RCC 7860 (cell line): ENCODE data around the gene PTPN14.

Experiments
- DNase-seq: peaks from one replicate; pipeline ENCODE4 v3.0.0-alpha.2; 2015; ENCODE audit warnings: low spot score
- FAIRE-seq: peaks from 2 replicates; lab custom pipeline; 2012; peaks lifted over from hg19 to GRCh38; lab: Jason Lieb, UNC

The PTPN14 gene

DNA sequence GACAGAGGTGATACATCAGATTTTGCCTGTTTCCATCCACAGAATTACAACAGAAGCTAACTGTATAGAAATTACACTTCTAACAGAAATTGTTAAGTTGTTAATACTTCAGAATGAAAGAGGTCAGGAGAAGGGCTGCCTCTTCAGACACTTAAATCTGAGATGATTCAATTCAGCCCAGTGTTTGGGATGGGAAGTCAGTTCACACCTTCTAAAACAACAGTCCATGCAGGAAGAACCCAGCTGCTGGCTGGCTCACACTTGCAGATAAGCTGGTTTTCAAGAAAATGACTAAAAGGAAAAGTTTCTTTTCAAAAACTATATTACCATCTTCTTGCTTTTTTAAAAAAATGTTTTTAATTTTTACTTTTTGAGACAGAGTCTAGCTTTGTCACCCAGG, 138.1 kb downstream of the PTPN14 start:
- FAIRE-seq (no peak), DNase-seq (no peak)

DNA sequence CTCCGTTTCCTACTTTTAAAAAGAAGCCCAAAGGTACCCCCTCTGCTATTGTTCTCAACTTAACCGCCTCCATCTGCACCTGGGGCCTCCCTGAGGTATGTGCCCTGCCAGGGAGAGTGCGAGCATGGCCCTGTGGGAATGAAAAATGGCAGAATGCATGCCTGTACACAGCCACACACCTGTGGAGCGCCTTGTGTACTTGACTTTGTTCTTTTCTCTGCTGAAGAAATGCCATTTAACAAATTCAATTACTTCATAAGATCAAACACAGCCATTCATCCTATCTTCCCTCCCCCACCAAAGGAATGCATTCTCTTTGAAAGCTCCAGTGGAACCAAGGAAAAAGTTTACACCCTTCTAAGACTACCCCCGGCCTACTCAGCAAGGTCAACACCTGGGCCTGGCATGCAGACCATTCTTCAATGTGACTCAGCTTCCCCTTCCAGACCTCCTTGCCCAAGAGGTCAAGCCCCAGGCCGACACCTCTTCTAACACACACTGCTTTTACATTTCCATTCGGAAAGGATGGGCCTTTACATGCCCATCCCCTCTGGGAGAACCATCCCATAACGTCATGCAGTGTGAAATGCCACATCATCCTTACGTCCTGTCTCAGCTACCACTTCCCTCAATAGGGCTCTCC, 146.7 kb downstream of the PTPN14 start:
- peak; percentile 86 for FAIRE-seq
- peak; percentile 95 for DNase-seq

DNA sequence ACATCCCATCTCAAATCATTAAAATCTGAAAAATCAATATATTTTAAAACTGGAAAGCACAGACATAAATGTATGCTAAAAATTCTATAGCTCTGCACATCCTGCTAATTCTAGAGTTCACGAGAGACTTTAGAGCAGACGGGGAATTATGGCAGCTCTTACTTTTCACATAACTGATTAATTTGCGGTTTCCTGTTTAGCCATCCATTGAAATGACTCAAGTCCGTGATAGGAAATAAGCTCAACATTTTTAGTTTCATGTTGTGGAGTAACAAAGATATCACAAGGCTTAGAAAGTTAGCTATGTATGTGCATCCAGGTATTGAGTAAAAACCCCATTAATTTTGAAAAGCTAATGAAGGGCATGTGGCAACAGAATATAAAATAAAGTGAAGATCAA, 147.2 kb downstream of the PTPN14 start:
- DNase-seq, result peak; percentile 86
- peak; percentile 97 for FAIRE-seq

DNA sequence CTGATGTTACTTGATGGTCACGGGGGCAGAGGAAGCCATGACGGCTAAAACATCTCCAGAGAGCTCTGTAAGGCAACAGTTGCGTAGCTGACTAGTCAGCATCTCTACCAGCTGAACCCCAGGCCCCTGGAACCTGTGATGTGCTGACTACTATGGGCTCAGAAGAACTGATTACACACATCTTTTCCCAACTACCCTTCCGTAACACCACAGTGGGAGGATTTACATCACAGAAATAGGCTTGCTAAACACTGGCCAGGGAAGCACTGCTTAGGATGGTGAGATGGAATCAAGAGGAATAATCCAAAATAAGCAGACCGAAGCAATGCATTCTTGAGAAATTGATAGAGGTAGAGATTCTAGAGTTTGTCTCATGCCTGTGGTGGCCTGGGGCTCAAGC, 148.0 kb downstream of the PTPN14 start:
- FAIRE-seq (peak; percentile 16), DNase-seq (peak; percentile 56)

DNA sequence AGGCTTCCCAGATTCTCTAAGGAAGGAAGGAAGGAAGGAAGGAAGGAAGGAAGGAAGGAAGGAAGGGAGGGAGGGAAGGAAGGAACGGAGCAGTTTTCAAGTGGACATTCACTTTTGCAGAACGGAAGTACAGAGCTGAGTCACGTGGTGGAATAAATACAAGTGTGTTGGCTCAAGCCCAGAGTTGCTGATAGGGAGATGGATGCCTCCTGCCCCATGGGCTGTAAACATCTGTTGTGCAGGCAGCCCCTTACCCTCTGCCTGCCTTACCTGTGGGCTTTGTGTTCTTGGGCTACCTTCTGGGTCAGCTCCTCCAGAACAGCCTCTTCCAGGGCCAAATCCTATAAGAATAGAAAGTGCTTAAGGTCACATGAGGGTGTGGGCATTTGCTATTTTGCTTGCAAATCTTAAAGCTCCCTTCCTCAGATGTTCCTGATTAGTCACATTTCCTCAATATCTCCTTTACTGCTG, 148.8 kb downstream of the PTPN14 start:
- DNase-seq, result peak; percentile 64
- no peak for FAIRE-seq

DNA sequence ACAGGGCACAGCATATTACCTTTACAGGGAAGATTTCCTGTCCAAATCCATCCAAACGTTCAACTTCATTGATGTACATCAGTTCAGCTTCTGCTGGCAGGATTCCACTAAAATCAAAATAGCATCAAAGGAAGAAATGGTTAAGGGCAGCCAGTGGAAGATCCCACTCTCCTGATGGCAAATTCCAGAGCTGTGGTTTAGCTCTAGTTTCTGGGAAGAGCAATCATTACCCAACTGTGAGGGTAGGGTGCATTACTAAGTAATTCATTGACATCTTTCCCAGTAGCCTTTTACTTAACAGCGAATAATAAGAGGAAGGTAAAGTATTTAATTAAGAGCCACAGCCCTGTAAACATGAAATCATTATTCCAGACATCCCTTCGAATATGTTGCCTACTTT, 149.7 kb downstream of the PTPN14 start:
- DNase-seq (peak; percentile 84), FAIRE-seq (peak; percentile 98)

DNA sequence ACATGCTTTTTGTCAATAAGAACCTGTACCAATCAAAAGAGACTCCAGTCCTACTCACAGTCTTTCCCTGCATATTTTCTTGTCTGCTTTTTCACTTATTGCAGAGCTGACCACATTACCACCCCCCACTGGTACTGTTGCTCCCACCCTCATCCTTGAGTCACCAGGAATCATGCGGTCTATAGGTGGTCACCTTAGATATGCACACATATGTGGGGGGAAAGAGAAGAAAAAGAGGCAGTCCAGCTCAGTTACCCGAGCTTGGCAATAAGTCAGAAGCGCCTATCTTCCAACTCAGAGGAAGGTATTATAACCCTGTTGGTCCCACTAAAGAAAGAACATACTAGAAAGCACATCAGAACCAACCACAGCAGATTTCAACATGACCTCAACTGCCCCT, 151.3 kb downstream of the PTPN14 start:
- DNase-seq (peak; percentile 94), FAIRE-seq (peak; percentile 97)

DNA sequence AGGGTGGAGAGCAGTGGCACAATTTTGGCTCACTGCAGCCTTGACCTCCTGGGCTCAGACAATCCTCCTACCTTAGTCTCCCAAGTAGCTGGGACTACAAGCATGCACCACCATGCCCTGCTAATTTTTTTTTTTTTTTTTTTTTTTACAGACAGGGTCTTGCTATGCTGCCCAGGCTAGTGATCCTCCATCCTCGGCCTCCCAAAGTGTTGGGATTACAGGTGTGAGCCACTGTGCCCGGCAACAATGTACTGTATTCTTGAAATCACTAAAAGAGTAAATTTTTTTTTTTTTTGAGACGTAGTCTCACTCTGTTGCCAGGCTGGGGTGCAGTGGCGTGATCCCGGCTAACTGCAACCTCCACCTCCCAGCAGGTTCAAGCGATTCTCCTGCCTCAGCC, 152.9 kb downstream of the PTPN14 start:
- no peak for FAIRE-seq
- DNase-seq, result no peak

DNA sequence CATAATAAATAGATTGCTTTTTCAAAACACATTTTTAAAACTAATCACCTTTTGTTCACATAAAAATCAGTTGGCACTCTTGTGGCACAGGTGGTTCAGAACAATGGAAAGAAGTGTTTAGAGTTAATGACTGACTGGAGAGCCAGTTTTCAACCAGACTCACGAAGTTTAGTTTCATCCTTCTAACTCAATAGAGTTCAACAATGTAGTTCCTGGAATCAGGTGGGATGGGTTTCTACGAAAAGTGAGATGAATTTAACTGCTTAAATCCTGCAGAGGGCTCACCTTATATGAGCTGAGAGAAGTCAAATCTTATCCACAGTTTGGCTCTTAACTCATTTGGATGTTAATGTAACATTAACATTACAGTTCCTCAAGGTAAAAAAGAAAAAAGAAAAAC, 153.9 kb downstream of the PTPN14 start:
- FAIRE-seq (no peak), DNase-seq (no peak)

DNA sequence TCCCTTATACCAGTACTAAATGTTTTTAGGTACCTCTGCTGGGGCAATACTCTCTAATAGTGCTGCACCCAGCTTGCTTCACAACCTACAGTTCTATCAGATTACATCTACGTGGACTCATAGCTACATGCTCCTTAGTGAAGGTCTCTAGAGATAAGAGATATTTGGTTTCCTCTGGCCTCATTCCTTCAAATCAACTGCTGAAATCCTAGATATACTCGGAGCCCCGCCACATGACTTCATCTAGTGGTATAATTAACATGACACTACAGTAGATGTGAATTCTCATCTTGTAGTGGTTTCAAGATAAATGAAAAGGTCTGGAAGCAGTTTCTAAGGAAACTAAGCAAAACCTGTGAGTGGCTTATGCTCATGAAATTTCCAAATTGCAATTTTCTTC, 155.1 kb downstream of the PTPN14 start:
- DNase-seq (peak; percentile 13), FAIRE-seq (no peak)

DNA sequence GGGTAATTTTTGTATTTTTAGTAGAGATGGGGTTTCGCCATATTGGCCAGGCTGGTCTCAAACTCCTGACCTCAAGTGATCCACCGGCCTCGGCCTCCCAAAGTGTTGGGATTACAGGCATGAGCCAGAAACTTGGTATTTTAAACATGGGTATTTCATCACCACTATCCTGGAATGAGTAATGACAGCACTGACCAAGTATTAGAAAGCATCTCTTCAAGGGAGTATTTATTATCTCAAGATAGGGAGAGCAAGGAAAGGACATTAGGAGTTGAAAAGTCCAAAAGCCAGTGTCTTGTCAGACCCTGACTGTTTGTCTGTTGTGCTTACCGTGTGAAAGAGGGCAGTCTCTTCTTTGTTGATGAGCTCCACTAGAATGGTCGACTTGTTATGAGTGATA, 156.8 kb downstream of the PTPN14 start:
- FAIRE-seq (peak; percentile 70), DNase-seq (peak; percentile 86)

DNA sequence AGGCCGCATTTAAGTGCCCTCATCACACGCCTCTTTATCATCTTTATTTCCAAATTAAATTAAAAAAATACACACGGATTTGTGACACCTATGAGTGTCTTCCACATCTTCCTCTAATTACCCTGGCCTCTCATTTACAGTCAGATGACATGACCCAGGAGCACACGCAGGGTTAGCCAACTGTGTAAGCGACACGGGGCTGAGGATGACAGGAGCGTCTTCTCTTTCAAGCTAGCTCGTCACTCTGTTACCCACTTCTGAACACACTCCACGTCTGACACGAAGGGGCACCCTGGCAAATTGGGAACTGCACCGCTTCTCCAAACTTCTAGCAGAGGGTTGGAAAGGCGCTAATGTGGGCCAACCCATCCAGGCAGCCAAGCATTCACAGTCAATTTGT, 158.3 kb downstream of the PTPN14 start:
- no peak for FAIRE-seq
- DNase-seq, result no peak

DNA sequence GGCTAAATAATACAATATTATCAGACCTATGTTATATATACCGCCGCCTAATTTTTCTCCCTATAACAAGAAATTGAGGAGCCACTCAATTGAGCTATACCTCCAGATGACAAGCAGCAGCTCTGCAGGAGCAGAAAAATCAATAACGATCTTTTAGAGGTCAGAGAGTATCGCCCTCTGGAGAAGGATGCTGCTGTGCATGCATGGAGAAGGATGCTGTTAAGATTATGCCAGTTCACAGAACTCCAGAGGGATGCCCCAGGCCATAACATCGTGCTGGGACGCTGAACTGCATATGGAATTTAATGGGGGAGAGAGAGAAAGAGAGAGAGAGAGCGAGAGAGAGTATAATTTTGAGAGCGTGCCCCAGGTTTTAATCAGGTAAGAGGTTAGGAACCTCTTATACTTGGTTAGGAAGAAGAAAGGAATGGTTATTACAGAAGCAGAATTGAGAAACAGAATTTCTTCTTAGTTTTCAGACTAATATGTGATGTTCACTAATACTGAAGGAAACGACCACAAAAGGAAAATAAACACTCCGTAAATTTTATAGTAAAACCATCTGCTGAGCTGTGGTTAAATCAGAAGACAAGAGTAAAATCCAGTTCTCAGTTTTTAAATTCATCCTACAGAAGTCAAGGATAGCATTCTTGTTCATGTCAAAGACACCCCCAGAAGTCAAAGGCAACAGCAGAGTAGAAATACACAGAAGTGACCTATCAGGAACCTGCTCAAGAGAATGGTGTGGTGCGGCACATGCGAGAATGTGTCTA, 159.3 kb downstream of the PTPN14 start:
- FAIRE-seq, result no peak
- DNase-seq, result no peak

DNA sequence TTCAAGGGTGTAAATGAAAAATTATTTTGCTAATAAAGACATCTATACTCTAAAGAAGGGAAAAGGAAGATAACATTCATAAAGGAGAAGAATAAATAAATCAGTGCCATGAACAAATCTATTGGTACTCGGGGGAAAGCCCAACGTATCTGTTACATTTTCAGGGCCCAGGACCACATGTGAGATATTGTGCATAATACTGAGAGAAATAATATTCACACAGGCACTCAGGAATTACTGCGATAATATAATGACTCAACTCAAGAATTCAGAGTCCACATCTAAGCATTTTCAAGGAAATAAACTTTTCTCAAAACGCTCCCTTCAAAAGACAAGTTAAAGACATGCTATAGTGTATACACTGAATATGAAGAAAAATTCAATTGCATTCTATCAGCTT, 161.7 kb downstream of the PTPN14 start:
- no peak for FAIRE-seq
- no peak for DNase-seq

DNA sequence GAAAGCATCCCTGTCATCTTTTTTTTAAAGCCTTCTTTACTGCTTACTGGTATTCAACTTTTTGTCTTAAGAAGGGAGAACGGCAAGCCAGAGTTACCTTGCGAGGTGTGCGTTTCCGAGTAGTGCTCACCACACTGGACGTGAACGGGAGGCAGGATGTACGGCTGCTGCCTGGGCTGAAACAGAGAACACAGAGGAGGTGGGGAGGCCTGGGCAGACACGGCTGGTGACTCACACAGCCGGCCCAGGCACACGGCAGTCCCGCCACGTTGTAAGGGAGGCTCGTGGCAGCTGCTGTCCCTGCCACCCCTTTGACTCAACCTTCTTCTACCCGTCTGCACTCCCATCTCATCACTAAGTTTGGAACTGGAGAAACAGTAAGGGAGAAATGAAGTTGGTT, 164.7 kb downstream of the PTPN14 start:
- FAIRE-seq (peak; percentile 90), DNase-seq (peak; percentile 87)

DNA sequence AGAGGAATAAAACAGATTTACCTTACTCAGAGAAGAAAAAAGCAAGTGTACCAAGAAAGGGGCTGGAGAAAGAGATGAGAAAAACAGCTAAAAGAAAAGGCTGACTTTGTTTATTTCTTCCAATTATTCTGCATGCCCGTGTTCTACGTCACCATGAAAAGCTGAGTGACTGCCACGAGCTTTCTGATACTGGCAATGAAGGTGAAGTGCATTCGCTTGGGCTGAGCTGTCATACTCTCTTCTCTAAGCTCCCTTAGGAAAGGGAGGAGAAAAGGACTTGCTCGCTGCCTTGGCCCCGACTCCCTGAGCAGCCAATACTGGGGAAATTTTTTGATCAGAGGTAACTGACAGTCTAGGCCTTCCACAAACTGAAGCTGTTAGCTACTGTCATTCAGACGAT, 165.1 kb downstream of the PTPN14 start:
- FAIRE-seq (no peak), DNase-seq (no peak)

DNA sequence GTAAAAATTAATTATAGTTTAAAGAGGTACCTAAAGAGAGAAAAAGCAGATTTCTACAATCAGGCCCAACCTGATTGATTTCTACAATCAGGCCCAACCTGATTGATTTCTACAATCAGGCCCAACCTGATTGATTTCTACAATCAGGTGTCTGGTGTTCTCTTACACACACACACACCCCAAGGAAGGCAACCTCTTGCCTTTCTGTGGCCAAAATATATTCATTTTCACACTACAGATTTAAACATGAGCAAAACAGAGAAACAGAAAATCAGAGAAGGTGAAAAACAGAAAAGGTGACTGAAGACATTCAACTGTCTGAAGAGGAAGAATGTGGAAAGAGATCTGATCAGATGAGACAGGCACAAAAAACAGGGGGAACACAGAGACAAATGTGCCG, 166.0 kb downstream of the PTPN14 start:
- DNase-seq, result no peak
- FAIRE-seq, result no peak

DNA sequence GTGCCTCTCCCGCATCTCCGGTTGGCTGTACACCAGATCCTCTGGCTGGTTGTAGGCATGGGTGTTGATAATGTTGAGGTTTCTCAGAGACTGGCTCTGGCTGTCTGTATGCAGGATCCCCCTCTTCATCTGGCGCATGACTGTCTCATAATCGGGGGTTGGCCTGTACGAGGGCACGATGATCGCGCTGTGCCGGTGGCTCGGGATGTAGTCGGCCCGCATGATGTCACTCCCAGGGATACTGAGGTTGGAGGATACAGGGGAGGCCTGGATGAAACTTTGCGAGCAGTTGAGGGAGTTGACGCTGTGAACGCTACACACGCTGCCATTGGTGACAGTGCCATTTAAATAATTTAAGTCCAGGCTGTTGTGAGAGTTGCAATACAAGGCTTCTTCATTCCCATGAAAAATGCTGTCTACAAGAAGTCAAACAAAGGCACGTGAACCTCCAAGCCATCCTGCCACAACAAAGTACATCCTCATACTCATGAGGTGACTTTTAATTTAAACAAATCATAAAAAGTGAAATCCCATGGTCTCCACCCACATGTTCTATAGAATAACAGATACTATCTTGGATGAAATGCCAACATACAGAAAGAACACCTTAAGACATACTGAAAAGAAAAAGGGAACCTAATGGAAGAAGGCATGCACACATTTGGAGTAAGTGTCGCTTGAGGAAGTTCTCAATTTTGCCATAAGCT, 166.9 kb downstream of the PTPN14 start:
- FAIRE-seq (no peak), DNase-seq (no peak)

DNA sequence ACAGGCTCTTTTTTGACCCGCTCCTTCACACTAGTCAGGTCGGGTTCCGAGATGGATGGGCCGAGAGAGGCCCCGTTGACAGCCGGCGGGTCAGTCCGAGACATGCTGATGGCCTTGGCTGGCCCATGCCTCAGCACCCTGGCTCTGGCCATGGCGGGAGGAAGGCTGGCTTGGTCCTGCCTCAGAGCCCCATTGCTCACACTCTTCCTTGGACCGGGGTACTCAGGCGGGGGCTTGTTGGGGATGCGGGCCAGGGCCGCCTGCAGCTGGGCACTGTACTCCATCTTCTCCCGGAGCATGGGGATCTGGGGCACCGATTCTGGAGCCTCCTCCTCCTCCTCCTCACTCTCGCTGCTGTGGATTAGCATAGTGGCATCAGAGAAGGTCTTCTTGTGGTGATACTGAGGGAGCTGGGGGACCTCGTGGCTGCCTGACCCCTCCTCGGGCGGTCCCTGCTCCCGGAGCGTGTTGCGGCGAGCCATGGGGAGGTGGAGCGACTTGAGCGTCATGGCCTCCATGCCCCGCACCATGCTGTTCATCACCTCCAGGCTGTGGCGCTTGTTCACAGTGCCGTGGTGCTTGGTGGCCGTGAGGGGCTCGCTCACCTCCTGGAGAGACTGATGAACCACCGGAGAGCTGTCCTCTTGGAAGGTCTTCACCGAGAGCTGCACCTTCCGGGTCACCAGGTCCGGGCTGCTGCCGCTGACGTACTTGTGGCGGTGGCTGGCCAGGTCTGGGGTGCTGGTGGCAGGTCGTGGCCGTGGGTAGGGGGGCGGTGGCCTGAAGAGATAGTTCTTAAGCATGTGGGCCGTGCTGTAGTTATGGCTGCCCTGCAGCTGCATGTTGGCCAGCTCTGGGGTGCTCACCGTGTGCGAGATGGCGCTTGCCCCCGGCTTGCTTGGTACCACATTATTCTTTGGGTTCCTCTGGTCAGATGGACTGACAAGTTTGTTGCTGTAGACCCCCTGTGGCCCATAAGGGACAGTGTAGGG, 167.7 kb downstream of the PTPN14 start:
- no peak for FAIRE-seq
- no peak for DNase-seq

DNA sequence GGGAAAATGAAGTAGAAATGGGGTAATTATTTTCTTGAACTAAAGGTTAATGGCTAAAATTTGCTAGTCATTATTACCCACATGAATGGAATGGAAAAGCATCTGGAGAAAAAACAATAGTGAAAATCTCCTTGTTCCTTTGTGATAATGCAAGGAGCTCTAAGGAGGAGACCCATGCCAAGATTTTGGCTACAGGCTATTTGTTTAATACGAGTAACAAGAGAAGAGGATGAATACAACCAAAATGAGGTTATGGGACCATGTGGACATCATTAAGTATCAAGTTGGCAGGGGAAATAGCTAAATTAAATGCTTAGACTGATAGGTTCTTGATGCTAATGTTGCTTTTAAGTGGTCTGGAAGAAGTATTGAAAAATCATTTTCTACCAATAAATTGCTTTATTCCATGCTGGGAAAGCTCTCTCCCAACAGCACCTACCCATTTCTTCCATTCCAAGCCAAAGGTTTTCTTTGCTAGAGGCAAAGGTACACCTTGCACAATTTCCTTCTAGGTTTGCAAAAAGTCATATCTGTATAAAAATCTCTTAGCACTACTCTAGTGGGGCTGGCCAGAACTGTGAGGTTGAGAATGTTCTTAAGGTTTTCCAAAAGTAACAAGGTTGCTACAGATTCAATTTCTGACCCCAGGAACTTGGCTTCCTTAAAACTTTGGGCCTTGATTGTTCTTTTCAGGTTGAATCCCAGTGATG, 170.3 kb downstream of the PTPN14 start:
- FAIRE-seq, result no peak
- DNase-seq, result no peak
